ENCODE data around the gene B4GALT2.

Gene B4GALT2

DNA sequence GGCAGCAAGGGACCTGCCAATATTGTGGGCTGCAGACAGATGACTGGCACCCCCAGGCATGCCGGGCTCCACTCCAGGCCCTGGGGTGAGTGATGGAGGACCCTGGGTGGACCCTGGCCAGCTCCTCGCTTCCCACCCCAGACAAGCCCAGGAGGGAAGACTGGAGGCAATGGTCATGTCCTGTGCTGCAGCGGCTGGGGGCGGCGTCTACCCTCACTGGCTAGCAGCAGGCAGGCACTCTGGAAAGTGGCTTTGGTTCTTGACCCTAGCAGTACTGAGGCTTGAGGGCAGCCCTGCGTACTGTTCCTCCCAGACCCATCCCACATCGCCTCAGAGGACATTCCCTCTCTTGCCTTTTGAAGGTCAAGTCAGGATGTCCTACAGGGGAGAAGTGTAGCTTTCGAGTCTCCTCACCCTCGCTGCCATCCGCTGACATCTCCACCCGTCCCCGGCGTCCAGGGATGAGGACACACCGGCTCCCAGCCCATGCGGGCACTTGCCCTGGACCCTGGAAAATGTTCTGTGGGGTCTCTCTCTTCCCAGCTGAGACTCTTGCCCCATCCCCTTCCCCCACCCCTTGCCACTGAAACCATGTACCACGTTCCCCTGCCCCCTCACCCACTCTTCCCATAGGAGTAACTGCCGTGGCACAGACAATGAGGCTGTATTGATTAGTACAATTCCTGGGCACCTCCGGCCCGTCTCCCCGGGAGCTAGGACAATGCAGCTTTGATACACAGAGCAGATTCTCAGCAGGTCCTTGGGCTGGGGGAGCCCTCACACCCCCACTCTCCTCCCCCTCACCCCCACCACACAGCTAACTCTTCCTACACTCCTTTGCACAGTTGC is 37.3 kb downstream of the B4GALT2 start:
- no peak for DNase-seq (ENCODE audit: low read depth)
- Histone ChIP-seq H3K4me3 (ENCODE audit: low read length) (no peak overlapping the region), H3K4me1 (ENCODE audit: control insufficient read depth, insufficient read depth, low read length) (peaks cover 8% of the 10 kb centered on the region), H3K9ac (ENCODE audit: low read length) (no peak overlapping the region), H3K27me3 (replicated peaks; ENCODE audit: control insufficient read depth, insufficient read depth, low read length) (no peaks in the 10 kb centered on the region), H3K36me3 (ENCODE audit: control insufficient read depth, insufficient read depth, low read length, severe bottlenecking) (peaks cover 1% of the 10 kb centered on the region), H3K9me3 (ENCODE audit: control insufficient read depth, low read length) (no peaks in the 10 kb centered on the region)

DNA sequence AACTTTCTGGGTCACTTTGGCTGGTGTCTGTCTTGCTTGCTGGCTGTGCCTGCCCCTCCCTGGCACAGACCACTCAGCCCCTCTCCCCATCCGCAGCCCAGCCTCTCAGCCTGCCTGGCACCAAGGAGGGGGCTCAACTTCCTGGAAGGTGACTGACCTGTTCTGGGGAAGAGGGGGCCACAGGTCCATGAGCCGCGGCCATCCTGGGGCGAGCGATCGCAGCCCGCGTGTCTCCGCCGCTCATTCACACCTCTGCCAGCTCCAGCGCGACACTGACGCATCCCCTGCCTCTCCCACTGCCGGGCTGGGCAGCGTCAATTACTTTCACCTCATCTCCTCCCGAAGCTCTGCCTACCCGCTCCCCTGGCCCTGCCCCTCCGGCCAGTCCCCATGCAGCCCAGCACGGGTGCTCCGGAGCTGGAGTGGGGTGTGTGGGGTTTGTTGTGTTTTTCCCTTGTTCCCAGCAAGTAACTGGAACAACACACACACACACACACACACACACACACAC is 37.9 kb downstream of the B4GALT2 start:
- no peak for DNase-seq (ENCODE audit: low read depth)
- Histone ChIP-seq H3K9ac (ENCODE audit: low read length) (no peak overlapping the region), H3K4me1 (ENCODE audit: control insufficient read depth, insufficient read depth, low read length) (peaks cover 8% of the 10 kb centered on the region), H3K4me3 (ENCODE audit: low read length) (no peak overlapping the region), H3K27me3 (replicated peaks; ENCODE audit: control insufficient read depth, insufficient read depth, low read length) (no peaks in the 10 kb centered on the region), H3K9me3 (ENCODE audit: control insufficient read depth, low read length) (no peaks in the 10 kb centered on the region), H3K36me3 (ENCODE audit: control insufficient read depth, insufficient read depth, low read length, severe bottlenecking) (peaks cover 8% of the 10 kb centered on the region)

DNA sequence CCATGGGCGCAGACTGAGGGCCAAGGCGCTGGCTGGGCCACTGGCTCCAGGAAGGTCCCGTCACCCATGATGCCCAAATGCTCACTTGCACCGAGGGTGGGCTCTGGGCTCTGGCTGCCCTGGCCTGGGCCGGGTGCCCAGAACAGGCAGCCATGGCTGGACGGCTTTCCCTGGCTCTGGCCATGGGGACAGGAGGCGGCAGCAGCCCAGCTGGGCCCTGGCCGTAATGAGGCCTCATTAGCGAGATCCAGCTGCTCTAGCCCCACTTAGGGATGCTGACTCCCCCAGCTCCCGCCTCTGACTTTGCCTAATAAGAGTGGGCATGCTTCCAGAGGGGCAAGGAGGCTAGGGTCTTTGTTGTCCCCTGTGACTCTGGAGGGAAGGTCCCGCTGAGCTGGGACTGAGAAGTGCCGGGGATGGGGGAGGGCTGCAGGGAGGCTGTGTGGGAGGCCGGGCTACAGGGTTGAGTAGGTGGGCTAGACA is 40.5 kb downstream of the B4GALT2 start:
- Histone ChIP-seq H3K4me3 (ENCODE audit: low read length) (no peak overlapping the region), H3K27me3 (replicated peaks; ENCODE audit: control insufficient read depth, insufficient read depth, low read length) (no peaks in the 10 kb centered on the region), H3K9ac (ENCODE audit: low read length) (no peak overlapping the region), H3K4me1 (ENCODE audit: control insufficient read depth, insufficient read depth, low read length) (peaks cover 8% of the 10 kb centered on the region), H3K36me3 (ENCODE audit: control insufficient read depth, insufficient read depth, low read length, severe bottlenecking) (peaks cover 17% of the 10 kb centered on the region), H3K9me3 (ENCODE audit: control insufficient read depth, low read length) (no peaks in the 10 kb centered on the region)
- no peak for DNase-seq (ENCODE audit: low read depth)

DNA sequence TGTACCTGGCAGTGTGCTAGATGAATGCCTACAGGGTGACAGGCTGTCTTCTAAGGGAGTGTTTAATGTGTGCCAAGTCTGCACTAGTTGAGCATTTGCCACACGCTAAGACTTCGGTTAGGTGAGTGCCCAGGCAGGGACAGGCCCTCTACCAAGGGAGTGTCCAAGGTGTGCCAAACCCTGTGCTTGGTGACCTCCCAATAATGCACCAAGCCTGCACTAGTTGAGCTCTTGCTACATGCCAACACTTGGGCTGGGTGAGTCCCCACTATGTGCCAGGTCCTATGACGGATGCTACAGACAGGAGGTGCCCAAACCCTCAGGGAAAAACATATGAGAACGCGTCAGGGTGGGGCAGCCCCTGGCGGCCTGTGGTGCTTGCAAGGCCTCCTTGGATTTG is 41.5 kb downstream of the B4GALT2 start:
- H3K9me3 ChIP-seq (ENCODE audit: control insufficient read depth, low read length): no peaks in the 10 kb centered on the region
- peaks cover 3% of the 10 kb centered on the region for H3K4me1 ChIP-seq (ENCODE audit: control insufficient read depth, insufficient read depth, low read length)
- H3K9ac ChIP-seq (ENCODE audit: low read length): no peak overlapping the region
- no peak for DNase-seq (ENCODE audit: low read depth)
- H3K27me3 ChIP-seq (replicated peaks; ENCODE audit: control insufficient read depth, insufficient read depth, low read length): no peaks in the 10 kb centered on the region
- H3K36me3 ChIP-seq (ENCODE audit: control insufficient read depth, insufficient read depth, low read length, severe bottlenecking): peaks cover 17% of the 10 kb centered on the region
- no peak overlapping the region for H3K4me3 ChIP-seq (ENCODE audit: low read length)

DNA sequence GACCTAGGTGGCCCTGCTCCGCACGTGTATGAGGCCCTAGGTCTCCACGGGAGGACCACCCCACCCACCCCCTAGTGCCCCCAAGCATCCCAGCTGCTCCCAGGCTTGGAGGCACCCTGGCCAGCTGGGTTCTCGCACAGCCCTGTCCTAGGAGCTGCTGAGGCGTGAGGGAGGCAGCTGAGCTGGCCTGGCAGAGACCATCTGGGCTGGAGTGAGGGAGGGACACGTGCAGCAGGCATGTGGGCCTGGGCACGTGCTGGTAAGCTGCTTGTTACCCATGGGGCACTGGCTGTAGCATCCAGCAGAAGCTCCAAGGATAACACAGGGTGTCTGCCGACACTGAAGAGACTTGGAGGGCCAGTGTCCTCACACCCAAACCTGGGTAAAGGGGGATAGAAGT is 42.1 kb downstream of the B4GALT2 start:
- no peaks in the 10 kb centered on the region for H3K9me3 ChIP-seq (ENCODE audit: control insufficient read depth, low read length)
- DNase-seq (ENCODE audit: low read depth): no peak
- H3K27me3 ChIP-seq (replicated peaks; ENCODE audit: control insufficient read depth, insufficient read depth, low read length): no peaks in the 10 kb centered on the region
- no peak overlapping the region for H3K9ac ChIP-seq (ENCODE audit: low read length)
- H3K36me3 ChIP-seq (ENCODE audit: control insufficient read depth, insufficient read depth, low read length, severe bottlenecking): peaks cover 17% of the 10 kb centered on the region
- no peaks in the 10 kb centered on the region for H3K4me1 ChIP-seq (ENCODE audit: control insufficient read depth, insufficient read depth, low read length)
- no peak overlapping the region for H3K4me3 ChIP-seq (ENCODE audit: low read length)

DNA sequence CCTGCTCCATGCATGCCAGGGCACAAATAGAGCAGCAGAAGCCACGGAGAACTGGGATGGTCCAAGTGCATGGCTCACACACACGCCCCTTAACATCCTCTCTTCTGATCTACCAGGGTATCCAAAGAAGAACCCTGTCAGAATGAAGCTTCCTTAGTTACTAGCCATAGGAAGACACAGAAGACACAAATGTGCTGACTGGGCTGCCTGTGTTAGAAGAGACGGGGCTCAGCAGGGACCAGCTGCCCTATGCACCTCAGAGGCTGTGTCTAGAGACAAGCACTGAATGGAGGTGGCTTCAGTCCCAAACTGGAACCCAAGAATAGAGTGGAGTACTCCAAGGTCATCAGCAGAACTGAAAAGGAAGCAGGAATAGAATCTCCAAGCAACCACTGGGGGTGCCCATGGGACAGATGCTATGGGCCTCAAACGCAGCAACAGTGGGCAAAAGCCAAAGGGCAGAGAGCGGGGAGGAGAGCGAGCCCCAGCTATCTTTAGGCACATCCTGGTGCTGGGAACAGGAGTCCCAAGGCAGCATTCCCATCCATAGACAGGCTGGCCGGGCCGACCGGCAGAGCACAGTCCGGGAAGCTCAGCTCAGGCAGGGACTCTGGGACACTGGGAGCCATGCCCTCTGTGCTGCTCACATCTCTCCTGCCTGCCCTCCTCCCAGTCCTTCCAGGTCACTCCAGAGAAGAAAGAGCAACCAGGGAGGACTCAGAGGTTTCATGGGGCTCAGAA is 42.7 kb downstream of the B4GALT2 start:
- Histone ChIP-seq H3K4me1 (ENCODE audit: control insufficient read depth, insufficient read depth, low read length) (no peaks in the 10 kb centered on the region), H3K9ac (ENCODE audit: low read length) (no peak overlapping the region), H3K27me3 (replicated peaks; ENCODE audit: control insufficient read depth, insufficient read depth, low read length) (no peaks in the 10 kb centered on the region), H3K36me3 (ENCODE audit: control insufficient read depth, insufficient read depth, low read length, severe bottlenecking) (peaks cover 17% of the 10 kb centered on the region), H3K9me3 (ENCODE audit: control insufficient read depth, low read length) (no peaks in the 10 kb centered on the region), H3K4me3 (ENCODE audit: low read length) (no peak overlapping the region)
- DNase-seq (ENCODE audit: low read depth): no peak

DNA sequence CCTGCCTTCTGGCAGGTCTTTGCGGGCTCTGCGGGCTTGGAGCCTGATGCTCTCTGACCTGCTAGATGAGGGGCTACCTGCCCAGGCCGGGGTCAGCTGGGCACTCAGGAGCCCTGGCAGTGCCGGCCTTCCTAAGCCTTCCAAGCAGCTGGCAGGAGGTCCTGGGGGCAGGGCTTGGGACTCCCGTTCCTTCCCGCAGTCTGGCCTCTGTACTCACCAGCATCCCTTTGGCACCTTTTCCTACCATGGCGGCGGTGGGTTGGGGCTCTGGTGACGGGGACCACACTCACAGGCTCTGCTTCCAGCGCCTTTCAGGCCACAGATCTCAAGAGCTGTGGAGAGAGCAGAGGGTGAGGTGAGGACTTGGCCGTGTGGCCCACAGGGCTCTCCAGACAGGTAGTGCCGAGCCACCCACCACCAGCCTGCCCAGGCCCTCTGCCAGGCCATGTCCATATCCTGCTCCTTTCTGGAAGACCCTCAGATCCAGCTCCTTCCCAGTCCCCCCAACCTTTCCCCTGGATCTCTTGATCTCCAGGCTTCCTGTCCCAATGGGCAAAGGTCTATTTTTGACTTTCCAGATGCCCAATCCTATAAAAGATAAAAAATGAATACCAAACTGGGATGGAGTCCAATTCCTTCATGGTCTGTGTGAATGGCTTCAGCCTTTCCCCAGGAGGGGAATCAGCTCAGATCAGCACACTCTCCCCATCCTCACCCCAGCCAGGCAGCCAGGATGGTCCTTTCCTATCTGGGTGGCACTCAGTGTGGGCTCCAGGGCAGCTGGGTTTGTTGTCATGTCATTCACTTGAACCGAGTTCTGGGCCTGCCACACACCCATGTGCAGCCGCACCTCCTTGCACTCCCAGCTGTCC is 45.3 kb downstream of the B4GALT2 start:
- no peaks in the 10 kb centered on the region for H3K27me3 ChIP-seq (replicated peaks; ENCODE audit: control insufficient read depth, insufficient read depth, low read length)
- H3K4me1 ChIP-seq (ENCODE audit: control insufficient read depth, insufficient read depth, low read length): peaks cover 3% of the 10 kb centered on the region
- no peak for DNase-seq (ENCODE audit: low read depth)
- no peaks in the 10 kb centered on the region for H3K9me3 ChIP-seq (ENCODE audit: control insufficient read depth, low read length)
- H3K9ac ChIP-seq (ENCODE audit: low read length): no peak overlapping the region
- H3K4me3 ChIP-seq (ENCODE audit: low read length): no peak overlapping the region
- H3K36me3 ChIP-seq (ENCODE audit: control insufficient read depth, insufficient read depth, low read length, severe bottlenecking): peaks cover 17% of the 10 kb centered on the region

DNA sequence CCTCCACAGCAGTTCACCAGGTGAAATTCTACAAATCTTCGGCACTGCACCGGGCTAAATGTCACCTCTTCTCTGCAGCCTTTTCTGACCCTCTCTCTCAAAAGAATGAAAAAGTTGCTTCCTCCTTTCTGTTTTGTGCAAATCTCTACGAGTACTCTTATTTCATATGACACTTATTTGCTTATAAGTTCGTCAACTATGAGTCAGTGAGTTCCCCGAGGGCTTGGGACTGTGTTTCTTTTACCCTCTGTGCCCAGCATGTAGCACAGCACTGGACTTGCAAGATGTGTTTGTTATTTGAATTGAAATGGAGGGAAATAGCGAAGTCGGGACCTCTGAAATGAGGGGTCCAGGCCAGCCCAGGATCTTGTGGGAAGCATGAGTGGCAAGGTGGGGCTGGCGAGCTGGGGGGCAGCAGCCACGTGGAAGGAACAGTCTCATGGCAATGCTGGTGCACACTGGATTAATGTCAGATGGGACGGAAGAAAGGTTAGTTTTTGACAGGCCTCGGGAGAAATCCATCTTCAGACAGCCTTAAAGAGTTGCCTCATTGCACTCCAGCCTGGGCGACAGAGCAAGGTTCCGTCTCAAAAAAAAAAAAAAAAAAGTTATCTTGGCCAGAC is 46.0 kb downstream of the B4GALT2 start:
- no peak for DNase-seq (ENCODE audit: low read depth)
- no peaks in the 10 kb centered on the region for H3K9me3 ChIP-seq (ENCODE audit: control insufficient read depth, low read length)

DNA sequence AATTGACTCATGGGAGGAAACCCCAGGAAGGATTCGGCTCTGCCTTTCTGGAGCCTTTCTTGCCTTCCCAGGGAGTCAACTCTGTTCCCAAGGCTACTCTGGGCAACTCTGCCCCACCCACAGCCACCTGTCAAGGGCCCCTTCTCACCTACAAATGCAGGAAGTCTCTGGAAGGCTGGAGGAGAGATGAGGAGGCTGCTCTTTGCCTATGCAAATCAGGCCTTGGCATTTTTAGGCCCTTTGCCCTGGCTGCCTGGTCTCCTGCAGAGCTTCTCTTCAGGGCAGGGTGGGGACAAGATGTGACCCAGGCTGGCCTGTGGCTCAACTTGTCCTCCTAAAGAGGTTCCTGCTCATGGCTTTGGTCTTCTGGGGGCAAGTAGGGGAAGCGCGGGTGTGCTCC is 46.8 kb downstream of the B4GALT2 start:
- Histone ChIP-seq H3K36me3 (ENCODE audit: control insufficient read depth, insufficient read depth, low read length, severe bottlenecking) (peaks cover 17% of the 10 kb centered on the region), H3K9me3 (ENCODE audit: control insufficient read depth, low read length) (no peaks in the 10 kb centered on the region), H3K4me1 (ENCODE audit: control insufficient read depth, insufficient read depth, low read length) (peaks cover 7% of the 10 kb centered on the region), H3K9ac (ENCODE audit: low read length) (no peak overlapping the region), H3K27me3 (replicated peaks; ENCODE audit: control insufficient read depth, insufficient read depth, low read length) (no peaks in the 10 kb centered on the region), H3K4me3 (ENCODE audit: low read length) (no peak overlapping the region)
- DNase-seq (ENCODE audit: low read depth): no peak

More for the DNA sequence above, 46.0 kb downstream of the B4GALT2 start:
- Histone ChIP-seq H3K9ac (ENCODE audit: low read length) (no peak overlapping the region), H3K36me3 (ENCODE audit: control insufficient read depth, insufficient read depth, low read length, severe bottlenecking) (peaks cover 17% of the 10 kb centered on the region), H3K4me3 (ENCODE audit: low read length) (no peak overlapping the region), H3K4me1 (ENCODE audit: control insufficient read depth, insufficient read depth, low read length) (peaks cover 7% of the 10 kb centered on the region), H3K27me3 (replicated peaks; ENCODE audit: control insufficient read depth, insufficient read depth, low read length) (no peaks in the 10 kb centered on the region)

DNA sequence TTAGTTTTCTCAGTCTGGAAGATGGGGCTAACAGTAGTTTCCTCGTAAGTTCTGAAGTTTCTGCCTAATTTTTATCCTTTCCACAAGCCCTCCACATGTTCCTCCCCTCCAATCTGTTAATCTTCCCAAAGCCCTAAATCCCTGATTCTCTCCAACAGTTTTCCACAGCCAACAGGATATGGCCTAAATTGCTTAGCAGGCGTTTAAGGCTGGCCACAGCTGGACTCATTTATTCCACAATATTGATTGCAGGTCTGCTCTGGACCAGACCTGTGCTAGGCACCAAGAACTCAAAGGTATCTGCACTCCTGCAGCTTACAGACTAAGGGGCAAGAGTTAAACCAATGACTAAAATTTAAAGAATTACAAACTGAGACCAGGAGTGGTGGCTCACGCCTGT is 48.3 kb downstream of the B4GALT2 start:
- H3K4me3 ChIP-seq (ENCODE audit: low read length): no peak overlapping the region
- DNase-seq (ENCODE audit: low read depth): no peak
- no peak overlapping the region for H3K9ac ChIP-seq (ENCODE audit: low read length)
- H3K27me3 ChIP-seq (replicated peaks; ENCODE audit: control insufficient read depth, insufficient read depth, low read length): no peaks in the 10 kb centered on the region
- H3K36me3 ChIP-seq (ENCODE audit: control insufficient read depth, insufficient read depth, low read length, severe bottlenecking): peaks cover 5% of the 10 kb centered on the region
- H3K9me3 ChIP-seq (ENCODE audit: control insufficient read depth, low read length): no peaks in the 10 kb centered on the region
- H3K4me1 ChIP-seq (ENCODE audit: control insufficient read depth, insufficient read depth, low read length): peaks cover 16% of the 10 kb centered on the region
